ENCODE results near the gene ATG4B.
"Not testable (repeated sequence)": the region's sequence is repeated elsewhere in the genome, so short reads cannot be mapped to it uniquely, and the experiment has no call there.

ATG4B gene

GRCh38 chr2:241656190-241656741 is 18.8 kb downstream of the ATG4B start:
- Mint-ChIP-seq H3K27ac (no peak overlapping the region), H3K9me3 (no peaks in the 10 kb centered on the region), H3K4me3 (no peak overlapping the region), H3K27me3 (ENCODE audit: low read depth) (no peaks in the 10 kb centered on the region), H3K36me3 (ENCODE audit: low read depth) (peaks cover 46% of the 10 kb centered on the region), H3K4me1 (ENCODE audit: low read depth) (no peaks in the 10 kb centered on the region)
- DNase-seq (ENCODE audit: low spot score) = no peak

- H3K36me3 Mint-ChIP-seq (ENCODE audit: low read depth) = peaks cover 38% of the 10 kb centered on the region
- no peak for DNase-seq (ENCODE audit: low spot score)
- H3K9me3 Mint-ChIP-seq = no peaks in the 10 kb centered on the region
- no peak overlapping the region for H3K4me3 Mint-ChIP-seq
- no peaks in the 10 kb centered on the region for H3K27me3 Mint-ChIP-seq (ENCODE audit: low read depth)
- H3K4me1 Mint-ChIP-seq (ENCODE audit: low read depth) = no peaks in the 10 kb centered on the region
- no peak overlapping the region for H3K27ac Mint-ChIP-seq
Observed at GRCh38 chr2:241657786-241658254, 20.3 kb downstream of the ATG4B start.

- Mint-ChIP-seq H3K4me1 (ENCODE audit: low read depth) (no peaks in the 10 kb centered on the region), H3K36me3 (ENCODE audit: low read depth) (peaks cover 35% of the 10 kb centered on the region), H3K9me3 (no peaks in the 10 kb centered on the region), H3K4me3 (no peak overlapping the region), H3K27me3 (ENCODE audit: low read depth) (no peaks in the 10 kb centered on the region), H3K27ac (no peak overlapping the region)
- DNase-seq (ENCODE audit: low spot score) = no peak
Observed at GRCh38 chr2:241658296-241658695, 20.8 kb downstream of the ATG4B start.

GRCh38 chr2:241659150-241659739 is 21.8 kb downstream of the ATG4B start:
- H3K27ac Mint-ChIP-seq = no peak overlapping the region
- no peaks in the 10 kb centered on the region for H3K27me3 Mint-ChIP-seq (ENCODE audit: low read depth)
- H3K9me3 Mint-ChIP-seq = no peaks in the 10 kb centered on the region
- no peak overlapping the region for H3K4me3 Mint-ChIP-seq
- no peak for DNase-seq (ENCODE audit: low spot score)
- H3K36me3 Mint-ChIP-seq (ENCODE audit: low read depth) = peaks cover 33% of the 10 kb centered on the region
- no peaks in the 10 kb centered on the region for H3K4me1 Mint-ChIP-seq (ENCODE audit: low read depth)

GRCh38 chr2:241660593-241661213 is 23.2 kb downstream of the ATG4B start:
- Mint-ChIP-seq H3K4me1 (ENCODE audit: low read depth) (peaks cover 4% of the 10 kb centered on the region), H3K9me3 (no peaks in the 10 kb centered on the region), H3K36me3 (ENCODE audit: low read depth) (peaks cover 23% of the 10 kb centered on the region), H3K27me3 (ENCODE audit: low read depth) (no peaks in the 10 kb centered on the region), H3K4me3 (no peak overlapping the region), H3K27ac (no peak overlapping the region)
- DNase-seq (ENCODE audit: low spot score) = no peak

- H3K27me3 Mint-ChIP-seq (ENCODE audit: low read depth); H3K9me3 Mint-ChIP-seq; H3K4me1 Mint-ChIP-seq (ENCODE audit: low read depth); H3K27ac Mint-ChIP-seq; DNase-seq (ENCODE audit: low spot score); H3K4me3 Mint-ChIP-seq: not testable (repeated sequence)
- H3K36me3 Mint-ChIP-seq (ENCODE audit: low read depth) = peaks cover 13% of the 10 kb centered on the region
Observed at GRCh38 chr2:241662731-241663130, 25.2 kb downstream of the ATG4B start.

- Mint-ChIP-seq H3K9me3 (no peaks in the 10 kb centered on the region), H3K4me3 (no peak overlapping the region), H3K27ac (peak overlapping the region; percentile 23), H3K4me1 (ENCODE audit: low read depth) (peaks cover 4% of the 10 kb centered on the region), H3K27me3 (ENCODE audit: low read depth) (no peaks in the 10 kb centered on the region), H3K36me3 (ENCODE audit: low read depth) (peaks cover 9% of the 10 kb centered on the region)
- no peak for DNase-seq (ENCODE audit: low spot score)
Observed at GRCh38 chr2:241665731-241666440, 28.4 kb downstream of the ATG4B start.

- peaks cover 4% of the 10 kb centered on the region for H3K4me1 Mint-ChIP-seq (ENCODE audit: low read depth)
- H3K4me3 Mint-ChIP-seq = no peak overlapping the region
- H3K36me3 Mint-ChIP-seq (ENCODE audit: low read depth) = peaks cover 8% of the 10 kb centered on the region
- H3K27me3 Mint-ChIP-seq (ENCODE audit: low read depth) = no peaks in the 10 kb centered on the region
- H3K9me3 Mint-ChIP-seq = no peaks in the 10 kb centered on the region
- no peak for DNase-seq (ENCODE audit: low spot score)
- H3K27ac Mint-ChIP-seq = no peak overlapping the region
Observed at GRCh38 chr2:241666627-241667400, 29.3 kb downstream of the ATG4B start.

GRCh38 chr2:241668354-241668753 is 30.9 kb downstream of the ATG4B start:
- Mint-ChIP-seq H3K27me3 (ENCODE audit: low read depth) (no peaks in the 10 kb centered on the region), H3K4me3 (no peak overlapping the region), H3K4me1 (ENCODE audit: low read depth) (peaks cover 4% of the 10 kb centered on the region), H3K27ac (no peak overlapping the region), H3K9me3 (no peaks in the 10 kb centered on the region), H3K36me3 (ENCODE audit: low read depth) (peaks cover 8% of the 10 kb centered on the region)
- DNase-seq (ENCODE audit: low spot score) = no peak

- peaks cover 7% of the 10 kb centered on the region for H3K4me1 Mint-ChIP-seq (ENCODE audit: low read depth)
- peaks cover 11% of the 10 kb centered on the region for H3K36me3 Mint-ChIP-seq (ENCODE audit: low read depth)
- no peaks in the 10 kb centered on the region for H3K27me3 Mint-ChIP-seq (ENCODE audit: low read depth)
- DNase-seq (ENCODE audit: low spot score) = no peak
- H3K4me3 Mint-ChIP-seq = no peak overlapping the region
- no peaks in the 10 kb centered on the region for H3K9me3 Mint-ChIP-seq
- H3K27ac Mint-ChIP-seq = no peak overlapping the region
Observed at GRCh38 chr2:241668839-241669238, 31.3 kb downstream of the ATG4B start.

- H3K27me3 Mint-ChIP-seq (ENCODE audit: low read depth) = no peaks in the 10 kb centered on the region
- H3K4me3 Mint-ChIP-seq = no peak overlapping the region
- H3K9me3 Mint-ChIP-seq = no peaks in the 10 kb centered on the region
- no peak overlapping the region for H3K27ac Mint-ChIP-seq
- DNase-seq (ENCODE audit: low spot score) = no peak
- peaks cover 4% of the 10 kb centered on the region for H3K4me1 Mint-ChIP-seq (ENCODE audit: low read depth)
- peaks cover 16% of the 10 kb centered on the region for H3K36me3 Mint-ChIP-seq (ENCODE audit: low read depth)
Observed at GRCh38 chr2:241670333-241671110, 33.0 kb downstream of the ATG4B start.

- no peaks in the 10 kb centered on the region for H3K9me3 Mint-ChIP-seq
- H3K4me3 Mint-ChIP-seq = no peak overlapping the region
- no peak overlapping the region for H3K27ac Mint-ChIP-seq
Observed at GRCh38 chr2:241671457-241672240, 34.2 kb downstream of the ATG4B start.

More at GRCh38 chr2:241671457-241672240, 34.2 kb downstream of the ATG4B start:
- peaks cover 4% of the 10 kb centered on the region for H3K4me1 Mint-ChIP-seq (ENCODE audit: low read depth)
- H3K36me3 Mint-ChIP-seq (ENCODE audit: low read depth) = peaks cover 17% of the 10 kb centered on the region
- no peaks in the 10 kb centered on the region for H3K27me3 Mint-ChIP-seq (ENCODE audit: low read depth)
- no peak for DNase-seq (ENCODE audit: low spot score)
